IMR-90 (cell line): Measurements from ENCODE around the gene LDLRAD3. TPM values are rescaled to one million over a fixed set of nuclear protein-coding genes. Genes with fewer than 3 reads are reported as not detected.

Experiments used
- ATAC-seq: fragments of 200-7000 bp; cut with Tn5 transposase; 2 replicates; pipeline ENCODE4 v1.9.1; 2020; ENCODE audit warnings: low read depth, mild to moderate bottlenecking, moderate library complexity
- BruUV-seq: library from RNA; stranded (reverse); fragments of 400-500 nt; replicated peaks from 2 replicates; lab custom pipeline; 2021; lab: Mats Ljungman, UMichigan
- CTCF ChIA-PET: fragments of 300-600 bp; formaldehyde crosslinking; extraction: SDS; loops from one replicate; lab custom pipeline; 2021; ENCODE audit warnings: antibody characterized with exemption; lab: Yijun Ruan, JAX
- POLR2A ChIA-PET: fragments of 300-600 bp; sonication (Branson Sonifier 250); formaldehyde crosslinking; loops from one replicate; lab custom pipeline; 2022; ENCODE audit warnings: antibody characterized with exemption; ENCODE audit not compliant: unreplicated experiment; lab: Charles Lee
- DNase-seq: peaks from one replicate; pipeline ENCODE4 v3.0.0; 2013
- H2AFZ ChIP-seq: replicated peaks from 2 replicates; pipeline ENCODE3; 2013; ENCODE audit warnings: low read length, mild to moderate bottlenecking; ENCODE audit not compliant: poor library complexity
- H2AK5ac ChIP-seq: 2 replicates; pipeline ENCODE4 v1.6.1; 2013; ENCODE audit warnings: low read depth, low read length, inconsistent platforms
- H2AK9ac ChIP-seq: replicated peaks from 2 replicates; pipeline ENCODE3; 2013; ENCODE audit warnings: mild to moderate bottlenecking, low read depth, low read length, moderate library complexity; ENCODE audit not compliant: poor library complexity
- H2BK120ac ChIP-seq: 2 replicates; pipeline ENCODE4 v1.6.1; 2013; ENCODE audit warnings: low read depth, low read length, inconsistent platforms
- H2BK15ac ChIP-seq: 3 replicates; pipeline ENCODE4 v1.6.1; 2013; ENCODE audit warnings: low read depth, low read length, inconsistent platforms
- H2BK20ac ChIP-seq: 2 replicates; pipeline ENCODE4 v1.6.1; 2013; ENCODE audit warnings: low read depth, mild to moderate bottlenecking, inconsistent platforms, low read length, moderate library complexity
- H2BK5ac ChIP-seq: 2 replicates; pipeline ENCODE4 v1.6.1; 2013; ENCODE audit warnings: mild to moderate bottlenecking, low read depth, low read length, inconsistent platforms; ENCODE audit not compliant: poor library complexity, severe bottlenecking
- H3K14ac ChIP-seq: replicated peaks from 2 replicates; pipeline ENCODE4 v1.6.1; 2013; ENCODE audit warnings: low read depth, low read length, inconsistent platforms
- H3K18ac ChIP-seq: 2 replicates; pipeline ENCODE4 v1.6.1; 2013; ENCODE audit warnings: low read depth, low read length, control low read depth
- H3K23ac ChIP-seq: 2 replicates; pipeline ENCODE4 v1.6.1; 2013; ENCODE audit warnings: low read depth, low read length, inconsistent platforms
- H3K27ac ChIP-seq: 2 replicates; pipeline ENCODE4 v1.5.1; 2013; ENCODE audit warnings: mild to moderate bottlenecking, control low read depth, low read length; ENCODE audit not compliant: insufficient read depth
- H3K27me3 ChIP-seq: 2 replicates; pipeline ENCODE4 v1.6.1; 2013; ENCODE audit warnings: low read length; ENCODE audit not compliant: control insufficient read depth, insufficient read depth
- H3K36me3 ChIP-seq: 2 replicates; pipeline ENCODE4 v1.6.1; 2013; ENCODE audit warnings: low read length, mixed read lengths; ENCODE audit not compliant: control insufficient read depth, insufficient read depth
- H3K4ac ChIP-seq: 2 replicates; pipeline ENCODE4 v1.6.1; 2013; ENCODE audit warnings: low read depth, low read length, inconsistent platforms
- H3K4me1 ChIP-seq: 2 replicates; pipeline ENCODE4 v1.6.1; 2013; ENCODE audit warnings: low read length, mixed read lengths; ENCODE audit not compliant: control insufficient read depth, insufficient read depth
- H3K4me2 ChIP-seq: 2 replicates; pipeline ENCODE4 v1.6.1; 2013; ENCODE audit warnings: low read depth, mild to moderate bottlenecking, control low read depth, low read length, moderate library complexity
- H3K4me3 ChIP-seq: 2 replicates; pipeline ENCODE4 v1.5.1; 2013; ENCODE audit warnings: low read depth, mild to moderate bottlenecking, control low read depth, low read length, moderate library complexity; ENCODE audit not compliant: insufficient read depth
- H3K56ac ChIP-seq: 2 replicates; pipeline ENCODE4 v1.6.1; 2013; ENCODE audit warnings: low read length, inconsistent platforms; ENCODE audit not compliant: insufficient read depth; ENCODE audit errors: extremely low read depth
- H3K79me1 ChIP-seq, 2 experiments: 2 replicates each; pipeline ENCODE4 v1.6.1; 2013; ENCODE audit warnings: low read length in 2 of 2, inconsistent platforms in 1 of 2, low read depth in 1 of 2
- H3K9ac ChIP-seq: 2 replicates; pipeline ENCODE4 v1.6.1; 2013; ENCODE audit warnings: low read depth, low read length, control low read depth
- H3K9me1 ChIP-seq: 2 replicates; pipeline ENCODE4 v1.6.1; 2013; ENCODE audit warnings: low read length, inconsistent platforms; ENCODE audit not compliant: insufficient read depth
- H3K9me3 ChIP-seq: 2 replicates; pipeline ENCODE4 v1.6.1; 2013; ENCODE audit warnings: low read length; ENCODE audit not compliant: control insufficient read depth, insufficient read depth
- H4K20me1 ChIP-seq: 2 replicates; pipeline ENCODE4 v1.6.1; 2013; ENCODE audit warnings: low read length, inconsistent platforms; ENCODE audit not compliant: insufficient read depth
- H4K5ac ChIP-seq: 2 replicates; pipeline ENCODE4 v1.6.1; 2013; ENCODE audit warnings: mild to moderate bottlenecking, low read depth, low read length, control low read depth
- H4K8ac ChIP-seq, 2 experiments: 2 replicates each; pipeline ENCODE4 v1.6.1; 2013; ENCODE audit warnings: low read depth in 2 of 2, low read length in 2 of 2, control low read depth in 1 of 2, inconsistent platforms in 1 of 2
- H4K91ac ChIP-seq: 2 replicates; pipeline ENCODE4 v1.6.1; 2013; ENCODE audit warnings: low read depth, low read length, inconsistent platforms; ENCODE audit not compliant: insufficient read depth
- POLR2A ChIP-seq: IDR thresholded peaks from 2 replicates; pipeline ENCODE4 v1.6.1; 2012; ENCODE audit warnings: mild to moderate bottlenecking, low read depth, low read length
- RCOR1 ChIP-seq: IDR thresholded peaks from 2 replicates; pipeline ENCODE4 v1.6.1; 2012; ENCODE audit warnings: mild to moderate bottlenecking, low read length, improper control_type of control experiment; ENCODE audit not compliant: insufficient replicate concordance
- USF2 ChIP-seq: fragments of 150-350 bp; IDR thresholded peaks from 2 replicates; pipeline ENCODE4 v1.6.1; 2017; ENCODE audit warnings: mild to moderate bottlenecking, antibody characterized with exemption, low read length, low read depth
- dilution Hi-C: fragments of 300-500 bp; cut with HindIII; formaldehyde crosslinking; loops from one replicate; pipeline ENCODE4 v1.14.3; 2018; ENCODE audit warnings: low sequenced_read_pairs; ENCODE audit not compliant: unreplicated experiment
- in situ Hi-C: fragments of 300-500 bp; cut with MboI; formaldehyde crosslinking; loops from 3 replicates; pipeline ENCODE4 v1.14.3; 2019; ENCODE audit warnings: low sequenced_read_pairs, inconsistent platforms, mixed read lengths
- intact Hi-C: fragments of 100-400 bp; cut with micrococcal nuclease; formaldehyde crosslinking; loops from 2 replicates; pipeline ENCODE4 v1.10.0; 2022
- polyA plus RNA-seq, 3 experiments: library from polyadenylated mRNA; depleted of rRNA; stranded (reverse); fragments of >200 nt; gene quantifications; 2 replicates each; pipeline ENCODE4 v1.2.3, GENCODE V29; 2012; ENCODE audit warnings: low replicate concordance in 1 of 3
- total RNA-seq: library from RNA; depleted of rRNA; stranded (reverse); fragments of >200 nt; gene quantifications from 2 replicates; pipeline ENCODE4 v1.2.3, GENCODE V29; 2012

LDLRAD3 gene
- total and polyA plus RNA-seq, 2 of the 4 experiments (the other 2 are of a cell fraction) = 2.7 to 6.4 TPM

- intact Hi-C loops = no loop called here
- H3K9ac ChIP-seq = no peak overlapping the region
- peaks cover 2% of the 10 kb centered on the region; the same call in 1 of the 2 replicates for H3K4me1 ChIP-seq
- no peaks in the 10 kb centered on the region for H3K9me3 ChIP-seq
- BruUV-seq = no TSS peak
- H2AK9ac ChIP-seq = no peak overlapping the region
- H2BK5ac ChIP-seq = no peak overlapping the region
- H2AK5ac ChIP-seq = no peak overlapping the region
- H4K5ac ChIP-seq = no peak overlapping the region
- H2BK20ac ChIP-seq = no peak overlapping the region
- H3K36me3 ChIP-seq = no peaks in the 10 kb centered on the region
- ChIA-PET POLR2A (no interaction called here), CTCF (no interaction called here)
- in situ Hi-C loops = no loop called here
- dilution Hi-C loops = no loop called here
- no peak overlapping the region for H4K91ac ChIP-seq
- H2AFZ ChIP-seq = no peak overlapping the region
- H4K20me1 ChIP-seq = no peaks in the 10 kb centered on the region
- DNase-seq (no peak), ATAC-seq (no peak)
- H3K4ac ChIP-seq = no peak overlapping the region
- TF ChIP-seq RCOR1 (no peak), USF2 (no peak), POLR2A (no peak)
- H2BK15ac ChIP-seq = no peak overlapping the region
- no peaks in the 10 kb centered on the region for H3K79me1 ChIP-seq
- no peak overlapping the region for H3K27ac ChIP-seq
- no peak overlapping the region for H3K23ac ChIP-seq
- no peak overlapping the region for H3K4me2 ChIP-seq
- H3K27me3 ChIP-seq = peaks cover 8% of the 10 kb centered on the region
- no peaks in the 10 kb centered on the region for H3K9me1 ChIP-seq
- H3K56ac ChIP-seq = no peak overlapping the region
- H3K14ac ChIP-seq = no peak overlapping the region
- no peak overlapping the region for H3K18ac ChIP-seq
- no peak overlapping the region for H2BK120ac ChIP-seq
- no peak overlapping the region for H3K4me3 ChIP-seq
- no peak overlapping the region for H4K8ac ChIP-seq
Measured at GRCh38 chr11:35930466-35930865, 13.4 kb upstream of the LDLRAD3 start.
